Rectal smooth muscle tissue (tissue), 1 donor: ENCODE data around the gene LDHA.

ENCODE experiments used
- H3K27ac ChIP-seq: one replicate; pipeline ENCODE4 v1.7.0; 2013; ENCODE audit warnings: low read depth, low read length, inconsistent platforms
- H3K27me3 ChIP-seq: one replicate; pipeline ENCODE4 v1.7.0; 2013; ENCODE audit warnings: low read length; ENCODE audit not compliant: control insufficient read depth, insufficient read depth
- H3K36me3 ChIP-seq: one replicate; pipeline ENCODE4 v1.7.0; 2013; ENCODE audit warnings: low read length; ENCODE audit not compliant: control insufficient read depth, insufficient read depth
- H3K4me1 ChIP-seq: one replicate; pipeline ENCODE4 v1.7.0; 2013; ENCODE audit warnings: low read length; ENCODE audit not compliant: control insufficient read depth, insufficient read depth
- H3K4me3 ChIP-seq: one replicate; pipeline ENCODE4 v1.7.0; 2013; ENCODE audit warnings: low read length
- H3K9ac ChIP-seq: one replicate; pipeline ENCODE4 v1.7.0; 2013; ENCODE audit warnings: low read length

The LDHA gene

DNA sequence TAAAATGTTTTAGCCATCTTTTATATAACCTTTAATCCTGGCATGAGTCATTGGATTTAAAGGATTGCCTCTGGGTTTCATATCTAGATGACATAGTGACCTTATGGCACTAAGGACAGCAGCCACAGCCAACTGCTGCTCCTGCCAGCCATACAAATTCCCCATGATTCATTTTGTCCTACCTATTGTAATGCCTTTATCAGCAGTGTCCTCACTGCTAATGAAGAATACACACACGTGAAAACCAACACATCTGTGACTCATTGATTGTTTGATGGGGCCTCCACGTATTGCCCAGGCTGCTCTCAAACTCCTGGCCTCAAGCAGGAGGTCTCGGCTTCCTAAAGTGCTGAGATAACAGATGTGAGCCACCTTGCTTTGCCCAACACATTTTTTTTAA lies 63.1 kb downstream of the LDHA start:
- Histone ChIP-seq H3K36me3 (no peaks in the 10 kb centered on the region), H3K4me1 (no peaks in the 10 kb centered on the region), H3K9ac (no peak overlapping the region), H3K4me3 (no peak overlapping the region), H3K27ac (no peak overlapping the region), H3K27me3 (no peaks in the 10 kb centered on the region)
